ENCODE data around the gene TAC4.

TAC4 gene

GRCh38 chr17:49872754-49873377 is 25.0 kb upstream of the TAC4 start:
- DNase-seq: no peak

GRCh38 chr17:49871211-49871610 is 23.3 kb upstream of the TAC4 start:
- DNase-seq: no peak

DNA sequence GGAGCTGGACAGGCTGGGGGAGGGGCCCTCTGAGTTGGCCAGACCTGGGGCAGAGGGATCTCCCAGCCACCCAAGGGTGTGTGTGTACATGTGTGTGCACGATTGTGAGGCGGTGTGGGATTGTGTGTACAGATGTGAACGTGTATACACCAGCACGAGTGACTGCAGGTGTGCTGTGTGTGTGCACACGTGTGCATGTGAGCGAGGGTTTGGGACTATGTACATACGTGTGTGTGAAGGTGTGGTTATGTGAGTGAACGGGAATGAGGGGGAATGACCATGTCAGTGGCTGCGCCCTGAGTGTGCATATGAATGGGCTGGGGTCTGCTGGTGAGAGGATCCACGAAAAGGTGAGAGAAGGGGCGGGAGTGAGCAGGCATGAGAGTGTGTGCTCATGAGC is 22.4 kb upstream of the TAC4 start:
- DNase-seq: no peak

- no peak for DNase-seq
Measured at GRCh38 chr17:49869038-49869374, 21.1 kb upstream of the TAC4 start.

- DNase-seq: no peak
Measured at GRCh38 chr17:49866882-49867413, 19.1 kb upstream of the TAC4 start.

- no peak for DNase-seq
Measured at GRCh38 chr17:49866019-49866380, 18.1 kb upstream of the TAC4 start.

- DNase-seq: no peak
Measured at GRCh38 chr17:49862781-49863331, 15.0 kb upstream of the TAC4 start.

GRCh38 chr17:49861150-49861884 is 13.4 kb upstream of the TAC4 start:
- peak; percentile 82 for DNase-seq

- DNase-seq: no peak
Measured at GRCh38 chr17:49859991-49860953, 12.4 kb upstream of the TAC4 start.

DNA sequence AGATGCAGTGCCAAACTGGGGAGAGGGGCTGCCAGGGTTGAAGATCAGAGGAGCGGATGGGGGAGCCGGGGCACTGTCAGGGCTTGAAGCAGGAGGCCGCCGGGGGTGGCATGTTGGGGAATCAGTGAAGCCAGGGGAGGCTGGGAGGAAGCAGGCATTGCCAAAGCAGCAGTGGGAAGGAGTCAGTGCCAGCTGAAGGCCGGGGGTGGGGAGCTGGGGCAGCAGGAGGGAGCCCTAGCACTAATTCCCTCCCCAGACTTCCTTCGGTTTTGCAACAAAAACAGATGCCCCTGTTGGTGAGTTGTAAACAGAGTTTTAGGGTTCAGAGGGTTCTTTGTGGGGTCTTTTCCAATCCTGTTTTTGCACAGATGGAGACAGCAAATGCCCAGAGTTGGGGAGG is 10.9 kb upstream of the TAC4 start:
- no peak for DNase-seq

DNA sequence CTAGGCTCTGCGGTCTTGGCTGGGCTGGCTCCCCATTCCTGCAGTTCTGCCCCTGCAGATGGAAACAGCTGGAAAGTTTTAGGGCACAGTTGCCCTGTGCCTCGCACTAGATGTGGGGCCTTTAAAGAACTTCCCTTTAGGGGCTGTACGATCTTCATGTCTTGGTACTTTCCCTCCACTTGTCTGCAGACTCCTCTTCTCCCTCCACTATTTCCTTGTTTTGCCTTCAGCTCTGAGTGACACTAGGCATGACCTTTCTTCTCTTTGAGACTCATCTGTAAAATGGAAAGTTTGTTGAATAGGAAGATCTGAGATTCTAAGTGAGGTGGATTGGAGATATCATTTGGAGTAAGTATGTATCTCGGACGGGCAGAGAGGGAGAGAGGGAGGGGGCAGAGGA is 6.3 kb upstream of the TAC4 start:
- no peak for DNase-seq

DNA sequence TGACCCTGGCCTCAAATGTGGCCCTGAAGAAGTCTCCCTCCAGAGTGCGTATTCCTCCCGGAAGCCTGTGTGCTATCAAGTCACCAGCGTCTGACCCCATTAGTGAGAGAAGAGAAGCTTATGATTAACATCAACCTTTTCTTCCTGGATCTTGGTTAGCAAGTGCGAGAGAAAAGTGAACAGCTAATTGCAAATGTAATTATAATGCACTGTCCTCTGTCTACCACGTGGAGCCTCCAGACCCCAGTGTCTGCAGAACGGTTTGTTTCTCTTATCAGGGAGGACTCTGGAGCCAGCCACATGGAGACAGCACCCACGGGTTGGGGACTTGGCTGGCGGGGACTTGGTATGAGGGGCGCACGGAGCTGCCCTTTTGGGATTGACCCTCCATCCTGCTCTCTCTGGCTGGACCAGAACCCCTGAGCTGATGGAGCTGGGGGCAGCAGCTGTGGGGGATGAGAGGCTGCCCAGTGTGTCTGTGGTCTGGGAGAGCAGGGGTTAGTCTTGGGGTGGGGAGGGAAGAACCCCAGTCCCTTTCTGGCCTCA is 5.7 kb upstream of the TAC4 start:
- no peak for DNase-seq

- DNase-seq: peak; percentile 93
Measured at GRCh38 chr17:49851387-49852291, 3.8 kb upstream of the TAC4 start.

GRCh38 chr17:49850772-49851386 is 3.0 kb upstream of the TAC4 start:
- no peak for DNase-seq

- no peak for DNase-seq
Measured at GRCh38 chr17:49850218-49850610, 2.3 kb upstream of the TAC4 start.

- DNase-seq: no peak
Measured at GRCh38 chr17:49848739-49849138, 870 bp upstream of the TAC4 start.

DNA sequence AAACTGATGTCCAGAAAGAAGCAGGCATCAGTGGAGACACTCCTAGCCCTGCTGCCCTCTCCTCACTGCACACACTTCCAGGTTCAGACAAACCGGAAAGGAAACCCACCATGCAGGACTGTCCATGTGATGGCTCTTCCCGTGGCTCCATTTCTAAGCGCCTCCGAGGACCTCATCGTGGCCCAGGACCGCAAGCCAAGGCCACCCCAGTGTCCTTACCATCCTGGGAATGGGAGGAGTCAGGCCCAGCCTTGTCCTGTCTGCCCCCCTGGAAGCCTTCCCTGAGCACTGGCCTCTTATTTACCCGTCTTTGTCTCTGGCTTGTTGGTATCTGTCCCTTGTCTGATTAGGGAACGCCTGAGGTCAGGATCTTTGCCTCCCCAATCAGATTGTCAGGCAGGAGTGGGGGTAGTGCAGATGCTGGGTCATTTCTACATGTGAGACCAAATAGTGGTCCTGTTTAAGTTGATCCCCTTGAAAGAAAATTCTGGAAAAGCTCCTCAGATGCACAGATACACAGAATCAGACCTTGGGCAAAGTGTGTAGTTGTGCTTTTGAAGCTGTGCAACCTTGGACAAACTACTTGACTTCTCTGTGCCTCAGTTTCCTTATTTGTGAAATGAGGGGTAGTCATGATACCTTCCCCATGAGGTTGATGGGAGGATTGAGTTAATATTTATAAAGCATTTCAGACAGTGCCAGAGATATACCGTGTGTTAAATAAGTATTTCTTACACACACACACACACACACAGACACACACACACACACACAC is 744 bp downstream of the TAC4 start:
- no peak for DNase-seq

- DNase-seq: no peak
Measured at GRCh38 chr17:49845321-49845720, 2.5 kb downstream of the TAC4 start.

GRCh38 chr17:49843774-49844350 is 4.0 kb downstream of the TAC4 start:
- no peak for DNase-seq

DNA sequence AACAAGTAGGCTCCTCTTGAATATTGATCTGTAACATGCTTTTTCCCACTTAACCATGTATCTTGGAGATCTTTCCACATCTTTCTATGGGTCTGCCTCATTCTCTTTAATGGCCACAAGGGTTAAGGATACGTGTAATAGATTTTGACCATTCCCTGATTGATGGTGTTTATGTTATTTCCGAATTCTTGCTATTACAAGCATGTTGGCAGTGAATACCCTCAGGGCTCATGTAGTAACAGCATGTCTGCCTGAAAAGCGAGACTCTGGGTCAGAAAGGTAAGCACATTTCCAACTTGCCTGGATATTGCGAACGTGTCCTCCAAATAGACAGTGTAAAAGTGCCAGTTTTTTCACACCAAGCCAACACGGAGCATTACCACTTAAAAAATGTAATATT is 5.0 kb downstream of the TAC4 start:
- DNase-seq: no peak
